Measurements from ENCODE around the gene HSPA1A. TPM values are rescaled to one million over a fixed set of nuclear protein-coding genes. Genes with fewer than 3 reads are reported as not detected.
A peak's percentile ranks its signal among the peaks of the same experiment; 100 is the strongest.

Gene HSPA1A
- total and polyA plus RNA-seq, 9 of the 15 experiments (the other 6 are each of a cell fraction or from before 2014, with no cell fraction given): 2.2 to 273 (median 107) TPM

DNA sequence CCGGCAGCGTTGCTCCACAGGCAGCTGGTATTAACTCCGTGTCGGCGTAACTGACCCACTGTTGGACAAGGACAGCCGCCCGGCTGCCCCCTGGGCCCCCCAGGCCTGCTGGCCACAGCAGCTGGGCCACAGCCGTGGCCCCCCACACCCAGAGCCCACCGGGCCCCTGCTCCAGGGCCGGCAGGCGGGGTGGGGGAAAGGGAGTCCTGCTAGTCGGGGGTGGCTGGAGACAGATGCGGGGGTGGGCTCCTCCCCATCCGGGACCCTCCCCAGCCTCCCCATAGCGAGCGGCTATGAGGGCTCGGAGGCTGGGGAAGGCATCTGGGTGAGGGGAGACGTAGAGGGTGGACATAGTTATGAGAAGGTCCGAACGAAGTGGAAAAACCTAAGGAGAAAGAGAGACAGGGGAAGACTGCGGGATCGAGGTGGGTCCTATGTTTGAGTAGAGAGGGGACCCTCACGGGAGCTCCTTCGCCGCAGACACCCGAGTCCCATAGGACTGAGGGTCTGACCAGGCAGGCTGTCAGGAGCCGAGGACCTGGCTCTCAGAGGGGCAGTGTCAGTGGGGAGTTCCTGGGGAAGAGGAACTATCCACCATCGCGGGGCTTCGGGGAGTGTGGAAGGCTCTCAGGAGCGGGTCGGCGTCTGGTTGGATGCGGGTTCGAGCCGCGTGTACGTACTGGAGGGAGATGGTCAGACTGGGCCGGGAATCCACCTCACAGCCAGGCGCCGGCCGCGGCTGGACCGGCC is 20.3 kb upstream of the HSPA1A start (continued):
- TF ChIP-seq, protein P1, sequence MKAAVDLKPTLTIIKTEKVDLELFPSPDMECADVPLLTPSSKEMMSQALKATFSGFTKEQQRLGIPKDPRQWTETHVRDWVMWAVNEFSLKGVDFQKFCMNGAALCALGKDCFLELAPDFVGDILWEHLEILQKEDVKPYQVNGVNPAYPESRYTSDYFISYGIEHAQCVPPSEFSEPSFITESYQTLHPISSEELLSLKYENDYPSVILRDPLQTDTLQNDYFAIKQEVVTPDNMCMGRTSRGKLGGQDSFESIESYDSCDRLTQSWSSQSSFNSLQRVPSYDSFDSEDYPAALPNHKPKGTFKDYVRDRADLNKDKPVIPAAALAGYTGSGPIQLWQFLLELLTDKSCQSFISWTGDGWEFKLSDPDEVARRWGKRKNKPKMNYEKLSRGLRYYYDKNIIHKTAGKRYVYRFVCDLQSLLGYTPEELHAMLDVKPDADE (conservative IDR thresholded peaks at IDR 0.05; ENCODE audit: control insufficient read depth, low read depth, low read length): no peak
- TF ChIP-seq JUND (IDR thresholded peaks at IDR 0.05; ENCODE audit: borderline replicate concordance, low read depth, low read length): no peak
- TF ChIP-seq JUND (tag; IDR thresholded peaks at IDR 0.05; ENCODE audit: borderline replicate concordance, low read depth, low read length): no peak
- TF ChIP-seq, protein P2, sequence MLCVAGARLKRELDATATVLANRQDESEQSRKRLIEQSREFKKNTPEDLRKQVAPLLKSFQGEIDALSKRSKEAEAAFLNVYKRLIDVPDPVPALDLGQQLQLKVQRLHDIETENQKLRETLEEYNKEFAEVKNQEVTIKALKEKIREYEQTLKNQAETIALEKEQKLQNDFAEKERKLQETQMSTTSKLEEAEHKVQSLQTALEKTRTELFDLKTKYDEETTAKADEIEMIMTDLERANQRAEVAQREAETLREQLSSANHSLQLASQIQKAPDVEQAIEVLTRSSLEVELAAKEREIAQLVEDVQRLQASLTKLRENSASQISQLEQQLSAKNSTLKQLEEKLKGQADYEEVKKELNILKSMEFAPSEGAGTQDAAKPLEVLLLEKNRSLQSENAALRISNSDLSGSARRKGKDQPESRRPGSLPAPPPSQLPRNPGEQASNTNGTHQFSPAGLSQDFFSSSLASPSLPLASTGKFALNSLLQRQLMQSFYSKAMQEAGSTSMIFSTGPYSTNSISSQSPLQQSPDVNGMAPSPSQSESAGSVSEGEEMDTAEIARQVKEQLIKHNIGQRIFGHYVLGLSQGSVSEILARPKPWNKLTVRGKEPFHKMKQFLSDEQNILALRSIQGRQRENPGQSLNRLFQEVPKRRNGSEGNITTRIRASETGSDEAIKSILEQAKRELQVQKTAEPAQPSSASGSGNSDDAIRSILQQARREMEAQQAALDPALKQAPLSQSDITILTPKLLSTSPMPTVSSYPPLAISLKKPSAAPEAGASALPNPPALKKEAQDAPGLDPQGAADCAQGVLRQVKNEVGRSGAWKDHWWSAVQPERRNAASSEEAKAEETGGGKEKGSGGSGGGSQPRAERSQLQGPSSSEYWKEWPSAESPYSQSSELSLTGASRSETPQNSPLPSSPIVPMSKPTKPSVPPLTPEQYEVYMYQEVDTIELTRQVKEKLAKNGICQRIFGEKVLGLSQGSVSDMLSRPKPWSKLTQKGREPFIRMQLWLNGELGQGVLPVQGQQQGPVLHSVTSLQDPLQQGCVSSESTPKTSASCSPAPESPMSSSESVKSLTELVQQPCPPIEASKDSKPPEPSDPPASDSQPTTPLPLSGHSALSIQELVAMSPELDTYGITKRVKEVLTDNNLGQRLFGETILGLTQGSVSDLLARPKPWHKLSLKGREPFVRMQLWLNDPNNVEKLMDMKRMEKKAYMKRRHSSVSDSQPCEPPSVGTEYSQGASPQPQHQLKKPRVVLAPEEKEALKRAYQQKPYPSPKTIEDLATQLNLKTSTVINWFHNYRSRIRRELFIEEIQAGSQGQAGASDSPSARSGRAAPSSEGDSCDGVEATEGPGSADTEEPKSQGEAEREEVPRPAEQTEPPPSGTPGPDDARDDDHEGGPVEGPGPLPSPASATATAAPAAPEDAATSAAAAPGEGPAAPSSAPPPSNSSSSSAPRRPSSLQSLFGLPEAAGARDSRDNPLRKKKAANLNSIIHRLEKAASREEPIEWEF (CRISPR knock-in tag; IDR thresholded peaks at IDR 0.05): no peak
- peak; percentile 41 for TF ChIP-seq NUFIP1 (IDR thresholded peaks at IDR 0.05; ENCODE audit: partially characterized antibody)
- no peak for TF ChIP-seq ZFPM2 (CRISPR knock-in tag; IDR thresholded peaks at IDR 0.05)
- no peak for TF ChIP-seq C11orf30 (IDR thresholded peaks at IDR 0.05; ENCODE audit: low read depth)
- TF ChIP-seq DNMT1 (IDR thresholded peaks at IDR 0.05): peak; percentile 25; the same call in 1 of the 2 replicates
- TF ChIP-seq HEY1 (CRISPR knock-in tag; IDR thresholded peaks at IDR 0.05; ENCODE audit: borderline replicate concordance): no peak
- TF ChIP-seq FIP1L1 (IDR thresholded peaks at IDR 0.05; ENCODE audit: low read depth, low read length, poor library complexity, severe bottlenecking): no peak
- TF ChIP-seq NR4A1 (CRISPR knock-in tag; IDR thresholded peaks at IDR 0.05): peak; percentile 26
- no peak for TF ChIP-seq NR4A1 (tag; IDR thresholded peaks at IDR 0.05)
- no peak for TF ChIP-seq CBX8 (IDR thresholded peaks at IDR 0.05; ENCODE audit: borderline replicate concordance, extremely low read depth, low read depth, low read length, poor library complexity, severe bottlenecking)
- no peak for TF ChIP-seq ZNF76 (CRISPR knock-in tag; IDR thresholded peaks at IDR 0.05; ENCODE audit: borderline replicate concordance)
- no peak for TF ChIP-seq BMI1 (IDR thresholded peaks at IDR 0.05; ENCODE audit: low read length)
- no peak for TF ChIP-seq ZKSCAN1 (IDR thresholded peaks at IDR 0.05; ENCODE audit: low read depth, low read length)
- no peak for TF ChIP-seq RBM34 (IDR thresholded peaks at IDR 0.05; ENCODE audit: borderline replicate concordance, insufficient read depth, low read length)
- no peak for TF ChIP-seq ZNF785 (CRISPR knock-in tag; IDR thresholded peaks at IDR 0.05)
- no peak for TF ChIP-seq ZNF311 (CRISPR knock-in tag; IDR thresholded peaks at IDR 0.05)
- no peak for TF ChIP-seq TFAM (CRISPR knock-in tag; conservative IDR thresholded peaks at IDR 0.05)
- TF ChIP-seq SREBF2 (CRISPR knock-in tag; IDR thresholded peaks at IDR 0.05): no peak
